ENCODE measurements around the gene CCDC188. TPM values are rescaled to one million over a fixed set of nuclear protein-coding genes. Genes with fewer than 3 reads are reported as not detected.

The CCDC188 gene
- total and polyA plus RNA-seq, 2 of the 8 experiments (the other 6 are each of a cell fraction or from before 2014, with no cell fraction given), result not detected

GRCh38 chr22:20192293-20192971 is 41.6 kb upstream of the CCDC188 start (continued):
- TF ChIP-seq EP300 (IDR thresholded peaks at IDR 0.05; ENCODE audit: borderline replicate concordance in 1 of 2, low read depth in 2 of 2, low read length in 2 of 2) (no peak), MAFK (IDR thresholded peaks at IDR 0.05; ENCODE audit: low read depth, low read length) (no peak), GABPA (IDR thresholded peaks at IDR 0.05; ENCODE audit: borderline replicate concordance, insufficient read depth, low read length) (no peak), RXRA (IDR thresholded peaks at IDR 0.05; ENCODE audit: insufficient read depth, low read depth, low read length) (no peak), TAF7 (optimal IDR thresholded peaks at IDR 0.05; ENCODE audit: borderline replicate concordance, low read depth, low read length) (no peak)
- TF ChIP-seq, protein P1, sequence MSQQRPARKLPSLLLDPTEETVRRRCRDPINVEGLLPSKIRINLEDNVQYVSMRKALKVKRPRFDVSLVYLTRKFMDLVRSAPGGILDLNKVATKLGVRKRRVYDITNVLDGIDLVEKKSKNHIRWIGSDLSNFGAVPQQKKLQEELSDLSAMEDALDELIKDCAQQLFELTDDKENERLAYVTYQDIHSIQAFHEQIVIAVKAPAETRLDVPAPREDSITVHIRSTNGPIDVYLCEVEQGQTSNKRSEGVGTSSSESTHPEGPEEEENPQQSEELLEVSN (IDR thresholded peaks at IDR 0.05), result no peak
